GM06990 (cell line): Measurements from ENCODE around the gene ICA1.

ENCODE experiments used
- DNase-seq: peaks from one replicate; pipeline ENCODE4 v3.0.0-alpha.2; 2011; ENCODE audit not compliant: insufficient read length; ENCODE audit errors: extremely low read depth
- H3K27me3 ChIP-seq: replicated peaks from 2 replicates; pipeline ENCODE4 v1.6.0; 2011; ENCODE audit warnings: low read length; ENCODE audit not compliant: control insufficient read depth, insufficient read depth
- H3K36me3 ChIP-seq: 2 replicates; pipeline ENCODE4 v1.5.1; 2011; ENCODE audit warnings: low read length; ENCODE audit not compliant: control insufficient read depth, insufficient read depth
- H3K4me3 ChIP-seq: replicated peaks from 2 replicates; pipeline ENCODE4 v1.5.1; 2011; ENCODE audit warnings: low read depth, mild to moderate bottlenecking, control low read depth, low read length
- CTCF ChIP-seq: IDR thresholded peaks from 2 replicates; pipeline ENCODE4 v1.5.1; 2011; ENCODE audit warnings: low read length, control low read depth, mild to moderate bottlenecking, inconsistent platforms; ENCODE audit not compliant: insufficient read depth, poor library complexity, severe bottlenecking

ICA1 gene

GRCh38 chr7:8149222-8149621 is 112.7 kb downstream of the ICA1 start:
- TF ChIP-seq CTCF, result no peak
- H3K36me3 ChIP-seq, result no peaks in the 10 kb centered on the region
- no peak overlapping the region for H3K4me3 ChIP-seq
- peak; percentile 66 for DNase-seq
- H3K27me3 ChIP-seq, result no peaks in the 10 kb centered on the region

- no peaks in the 10 kb centered on the region for H3K36me3 ChIP-seq
- H3K27me3 ChIP-seq, result no peaks in the 10 kb centered on the region
- DNase-seq, result no peak
- no peak for TF ChIP-seq CTCF
- H3K4me3 ChIP-seq, result no peak overlapping the region
Observed at GRCh38 chr7:8147760-8148463, 114.1 kb downstream of the ICA1 start.

- no peak for DNase-seq
- no peaks in the 10 kb centered on the region for H3K27me3 ChIP-seq
- H3K4me3 ChIP-seq, result no peak overlapping the region
- H3K36me3 ChIP-seq, result no peaks in the 10 kb centered on the region
- no peak for TF ChIP-seq CTCF
Observed at GRCh38 chr7:8146788-8147413, 115.1 kb downstream of the ICA1 start.

GRCh38 chr7:8146106-8146787 is 115.7 kb downstream of the ICA1 start:
- DNase-seq, result no peak
- no peak overlapping the region for H3K4me3 ChIP-seq
- H3K27me3 ChIP-seq, result no peaks in the 10 kb centered on the region
- H3K36me3 ChIP-seq, result no peaks in the 10 kb centered on the region
- no peak for TF ChIP-seq CTCF

GRCh38 chr7:8144856-8145255 is 117.1 kb downstream of the ICA1 start:
- no peak overlapping the region for H3K4me3 ChIP-seq
- no peaks in the 10 kb centered on the region for H3K27me3 ChIP-seq
- H3K36me3 ChIP-seq, result no peaks in the 10 kb centered on the region
- no peak for TF ChIP-seq CTCF
- DNase-seq, result no peak
